ENCODE measurements around the gene OPCML. TPM values are rescaled to one million over a fixed set of nuclear protein-coding genes. Genes with fewer than 3 reads are reported as not detected.

Gene OPCML
- total and polyA plus RNA-seq, 2 donors (not counting 1 experiment from before 2014, with no cell fraction given), result 0.99 to 2.8 TPM

DNA sequence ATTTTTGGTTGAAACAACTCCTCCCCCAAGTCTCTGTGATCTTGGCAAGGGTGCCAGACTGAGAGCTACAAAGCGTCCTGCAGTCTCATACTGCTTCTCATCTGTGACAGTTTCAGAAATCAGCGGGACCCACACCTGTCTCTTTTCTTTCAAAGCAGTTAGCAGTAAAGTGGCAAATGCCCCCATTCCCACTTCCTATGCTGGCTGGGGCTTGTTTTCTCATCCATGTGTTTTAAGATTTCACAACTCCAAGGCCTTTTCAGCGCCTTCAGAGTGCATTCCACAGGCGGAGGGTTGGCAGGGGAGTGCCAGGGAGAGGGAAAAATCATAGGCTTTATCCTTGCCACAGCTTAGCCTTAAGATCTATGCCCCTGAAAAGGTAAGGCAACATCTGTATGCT, 493.5 kb downstream of the OPCML start:
- no peaks in the 10 kb centered on the region for H3K27me3 ChIP-seq (ENCODE audit: control insufficient read depth, insufficient read depth, low read length)
- no peak overlapping the region for H3K9ac ChIP-seq (ENCODE audit: insufficient read depth, low read length)
- H4K20me1 ChIP-seq (ENCODE audit: control insufficient read depth, extremely low read depth, insufficient read depth, low read length), result no peaks in the 10 kb centered on the region
- H3K36me3 ChIP-seq (ENCODE audit: control insufficient read depth, insufficient read depth, low read length), result no peaks in the 10 kb centered on the region
- no peak overlapping the region for H3K4me3 ChIP-seq (replicated peaks in 1 of 4; ENCODE audit: control extremely low read depth in 1 of 4, insufficient read depth in 1 of 4, low read depth in 3 of 4, low read length in 4 of 4)
- no peaks in the 10 kb centered on the region for H3K79me2 ChIP-seq (ENCODE audit: control insufficient read depth, insufficient read depth, low read length)
- H3K27ac ChIP-seq (ENCODE audit: insufficient read depth, low read length), result no peak overlapping the region
- H3K4me2 ChIP-seq (ENCODE audit: extremely low read depth, insufficient read depth, low read length), result no peak overlapping the region
- DNase-seq (ENCODE audit: low read depth in 2 of 2), result no peak
- no peak for TF ChIP-seq EZH2 (IDR thresholded peaks at IDR 0.05; ENCODE audit: low read length, missing control alignments)
- TF ChIP-seq, protein P1, sequence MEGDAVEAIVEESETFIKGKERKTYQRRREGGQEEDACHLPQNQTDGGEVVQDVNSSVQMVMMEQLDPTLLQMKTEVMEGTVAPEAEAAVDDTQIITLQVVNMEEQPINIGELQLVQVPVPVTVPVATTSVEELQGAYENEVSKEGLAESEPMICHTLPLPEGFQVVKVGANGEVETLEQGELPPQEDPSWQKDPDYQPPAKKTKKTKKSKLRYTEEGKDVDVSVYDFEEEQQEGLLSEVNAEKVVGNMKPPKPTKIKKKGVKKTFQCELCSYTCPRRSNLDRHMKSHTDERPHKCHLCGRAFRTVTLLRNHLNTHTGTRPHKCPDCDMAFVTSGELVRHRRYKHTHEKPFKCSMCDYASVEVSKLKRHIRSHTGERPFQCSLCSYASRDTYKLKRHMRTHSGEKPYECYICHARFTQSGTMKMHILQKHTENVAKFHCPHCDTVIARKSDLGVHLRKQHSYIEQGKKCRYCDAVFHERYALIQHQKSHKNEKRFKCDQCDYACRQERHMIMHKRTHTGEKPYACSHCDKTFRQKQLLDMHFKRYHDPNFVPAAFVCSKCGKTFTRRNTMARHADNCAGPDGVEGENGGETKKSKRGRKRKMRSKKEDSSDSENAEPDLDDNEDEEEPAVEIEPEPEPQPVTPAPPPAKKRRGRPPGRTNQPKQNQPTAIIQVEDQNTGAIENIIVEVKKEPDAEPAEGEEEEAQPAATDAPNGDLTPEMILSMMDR (conservative IDR thresholded peaks at IDR 0.05 in 1 of 2, IDR thresholded peaks at IDR 0.05 in 1 of 2; ENCODE audit: low read depth in 1 of 2, low read length in 2 of 2), result no peak
- H3K4me1 ChIP-seq (ENCODE audit: control insufficient read depth, extremely low read depth, insufficient read depth, low read length), result peaks cover 5% of the 10 kb centered on the region
- H3K9me3 ChIP-seq (ENCODE audit: control insufficient read depth, insufficient read depth, low read depth, low read length), result no peaks in the 10 kb centered on the region
- no peak overlapping the region for H2AFZ ChIP-seq (ENCODE audit: low read length)

DNA sequence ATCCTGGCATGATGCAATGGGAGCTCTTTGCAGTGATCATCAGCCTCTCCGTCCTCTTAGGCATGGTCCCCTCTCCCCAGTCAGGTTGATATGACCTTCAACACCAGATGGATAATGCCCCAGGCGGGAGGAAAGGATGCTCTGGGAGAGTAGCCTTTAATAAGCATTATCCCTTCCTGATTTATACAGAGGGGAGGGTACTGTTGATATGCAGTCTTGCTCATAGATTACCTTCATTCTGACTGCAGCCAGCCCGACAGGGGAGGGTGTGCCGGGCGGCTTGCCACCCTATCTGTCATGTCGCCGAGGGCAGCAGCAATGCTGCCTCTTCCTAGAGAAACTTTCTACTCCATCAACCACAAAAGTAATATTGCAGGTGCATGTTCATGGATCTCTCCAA, 497.4 kb downstream of the OPCML start:
- Histone ChIP-seq H4K20me1 (ENCODE audit: control insufficient read depth, extremely low read depth, insufficient read depth, low read length) (no peaks in the 10 kb centered on the region), H3K79me2 (ENCODE audit: control insufficient read depth, insufficient read depth, low read length) (no peaks in the 10 kb centered on the region), H3K36me3 (ENCODE audit: control insufficient read depth, insufficient read depth, low read length) (no peaks in the 10 kb centered on the region), H2AFZ (ENCODE audit: low read length) (no peak overlapping the region), H3K4me2 (ENCODE audit: extremely low read depth, insufficient read depth, low read length) (no peak overlapping the region), H3K27ac (ENCODE audit: insufficient read depth, low read length) (no peak overlapping the region), H3K27me3 (ENCODE audit: control insufficient read depth, insufficient read depth, low read length) (no peaks in the 10 kb centered on the region), H3K4me1 (ENCODE audit: control insufficient read depth, extremely low read depth, insufficient read depth, low read length) (no peaks in the 10 kb centered on the region), H3K9me3 (ENCODE audit: control insufficient read depth, insufficient read depth, low read depth, low read length) (no peaks in the 10 kb centered on the region), H3K9ac (ENCODE audit: insufficient read depth, low read length) (no peak overlapping the region), H3K4me3 (replicated peaks in 1 of 4; ENCODE audit: control extremely low read depth in 1 of 4, insufficient read depth in 1 of 4, low read depth in 3 of 4, low read length in 4 of 4) (no peak overlapping the region)
- TF ChIP-seq, protein P1 (conservative IDR thresholded peaks at IDR 0.05 in 1 of 2, IDR thresholded peaks at IDR 0.05 in 1 of 2; ENCODE audit: low read depth in 1 of 2, low read length in 2 of 2), result no peak
- TF ChIP-seq EZH2 (IDR thresholded peaks at IDR 0.05; ENCODE audit: low read length, missing control alignments), result no peak
- no peak for DNase-seq (ENCODE audit: low read depth in 2 of 2)

DNA sequence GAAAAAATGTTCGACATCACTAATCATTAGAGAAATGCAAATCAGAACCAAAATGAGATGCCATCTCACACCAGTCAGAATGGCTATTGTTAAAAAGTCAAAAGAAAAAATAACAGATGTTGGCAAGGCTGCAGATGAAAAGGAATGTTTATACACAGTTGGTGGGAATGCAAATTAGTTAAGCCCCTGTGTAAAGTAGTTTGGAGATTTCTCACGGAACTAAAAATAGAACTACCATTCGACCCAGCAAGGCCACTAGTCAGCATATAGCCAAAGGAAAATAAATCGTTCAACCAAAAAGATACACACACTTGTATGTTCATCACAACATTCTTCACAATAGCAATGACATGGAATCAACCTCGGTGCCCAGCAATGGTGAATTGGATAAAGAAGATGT, 503.2 kb downstream of the OPCML start:
- no peak overlapping the region for H3K4me2 ChIP-seq (ENCODE audit: extremely low read depth, insufficient read depth, low read length)
- no peaks in the 10 kb centered on the region for H4K20me1 ChIP-seq (ENCODE audit: control insufficient read depth, extremely low read depth, insufficient read depth, low read length)
- DNase-seq (ENCODE audit: low read depth in 2 of 2), result no peak
- H3K27ac ChIP-seq (ENCODE audit: insufficient read depth, low read length), result no peak overlapping the region
- H3K4me3 ChIP-seq (replicated peaks in 1 of 4; ENCODE audit: control extremely low read depth in 1 of 4, insufficient read depth in 1 of 4, low read depth in 3 of 4, low read length in 4 of 4), result no peak overlapping the region
- no peaks in the 10 kb centered on the region for H3K27me3 ChIP-seq (ENCODE audit: control insufficient read depth, insufficient read depth, low read length)
- TF ChIP-seq EZH2 (IDR thresholded peaks at IDR 0.05; ENCODE audit: low read length, missing control alignments), result no peak
- TF ChIP-seq, protein P1 (conservative IDR thresholded peaks at IDR 0.05 in 1 of 2, IDR thresholded peaks at IDR 0.05 in 1 of 2; ENCODE audit: low read depth in 1 of 2, low read length in 2 of 2), result no peak
- no peaks in the 10 kb centered on the region for H3K9me3 ChIP-seq (ENCODE audit: control insufficient read depth, insufficient read depth, low read depth, low read length)
- no peaks in the 10 kb centered on the region for H3K79me2 ChIP-seq (ENCODE audit: control insufficient read depth, insufficient read depth, low read length)
- no peaks in the 10 kb centered on the region for H3K4me1 ChIP-seq (ENCODE audit: control insufficient read depth, extremely low read depth, insufficient read depth, low read length)
- no peak overlapping the region for H3K9ac ChIP-seq (ENCODE audit: insufficient read depth, low read length)
- H3K36me3 ChIP-seq (ENCODE audit: control insufficient read depth, insufficient read depth, low read length), result no peaks in the 10 kb centered on the region
- H2AFZ ChIP-seq (ENCODE audit: low read length), result no peak overlapping the region
